ENCODE data around the gene CTSV.

DNA sequence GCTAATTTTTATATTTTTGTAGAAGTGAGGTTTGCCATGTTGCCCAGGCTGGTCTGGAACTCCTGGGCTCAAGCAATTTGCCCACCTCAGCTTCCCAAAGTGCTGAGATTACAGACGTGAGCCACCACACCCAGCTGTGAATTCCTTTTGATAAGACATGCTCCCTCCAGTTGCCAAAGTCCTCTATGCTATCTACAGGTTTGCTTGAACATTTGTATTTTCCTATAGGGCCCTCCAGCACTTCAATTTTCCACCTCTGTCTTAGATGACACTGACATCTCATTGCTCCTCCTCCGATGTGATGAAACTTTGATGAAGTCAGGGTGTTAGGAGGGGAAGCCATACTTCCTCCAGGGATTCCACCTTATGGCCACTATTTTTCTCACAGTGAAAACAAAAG, 25.2 kb upstream of the CTSV start:
- no peak for TF ChIP-seq POLR2AphosphoS5 (IDR thresholded peaks at IDR 0.05; ENCODE audit: low read depth)
- TF ChIP-seq, protein P1, sequence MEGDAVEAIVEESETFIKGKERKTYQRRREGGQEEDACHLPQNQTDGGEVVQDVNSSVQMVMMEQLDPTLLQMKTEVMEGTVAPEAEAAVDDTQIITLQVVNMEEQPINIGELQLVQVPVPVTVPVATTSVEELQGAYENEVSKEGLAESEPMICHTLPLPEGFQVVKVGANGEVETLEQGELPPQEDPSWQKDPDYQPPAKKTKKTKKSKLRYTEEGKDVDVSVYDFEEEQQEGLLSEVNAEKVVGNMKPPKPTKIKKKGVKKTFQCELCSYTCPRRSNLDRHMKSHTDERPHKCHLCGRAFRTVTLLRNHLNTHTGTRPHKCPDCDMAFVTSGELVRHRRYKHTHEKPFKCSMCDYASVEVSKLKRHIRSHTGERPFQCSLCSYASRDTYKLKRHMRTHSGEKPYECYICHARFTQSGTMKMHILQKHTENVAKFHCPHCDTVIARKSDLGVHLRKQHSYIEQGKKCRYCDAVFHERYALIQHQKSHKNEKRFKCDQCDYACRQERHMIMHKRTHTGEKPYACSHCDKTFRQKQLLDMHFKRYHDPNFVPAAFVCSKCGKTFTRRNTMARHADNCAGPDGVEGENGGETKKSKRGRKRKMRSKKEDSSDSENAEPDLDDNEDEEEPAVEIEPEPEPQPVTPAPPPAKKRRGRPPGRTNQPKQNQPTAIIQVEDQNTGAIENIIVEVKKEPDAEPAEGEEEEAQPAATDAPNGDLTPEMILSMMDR (IDR thresholded peaks at IDR 0.05; ENCODE audit: insufficient read depth, low read length): no peak
- TF ChIP-seq, protein P2, sequence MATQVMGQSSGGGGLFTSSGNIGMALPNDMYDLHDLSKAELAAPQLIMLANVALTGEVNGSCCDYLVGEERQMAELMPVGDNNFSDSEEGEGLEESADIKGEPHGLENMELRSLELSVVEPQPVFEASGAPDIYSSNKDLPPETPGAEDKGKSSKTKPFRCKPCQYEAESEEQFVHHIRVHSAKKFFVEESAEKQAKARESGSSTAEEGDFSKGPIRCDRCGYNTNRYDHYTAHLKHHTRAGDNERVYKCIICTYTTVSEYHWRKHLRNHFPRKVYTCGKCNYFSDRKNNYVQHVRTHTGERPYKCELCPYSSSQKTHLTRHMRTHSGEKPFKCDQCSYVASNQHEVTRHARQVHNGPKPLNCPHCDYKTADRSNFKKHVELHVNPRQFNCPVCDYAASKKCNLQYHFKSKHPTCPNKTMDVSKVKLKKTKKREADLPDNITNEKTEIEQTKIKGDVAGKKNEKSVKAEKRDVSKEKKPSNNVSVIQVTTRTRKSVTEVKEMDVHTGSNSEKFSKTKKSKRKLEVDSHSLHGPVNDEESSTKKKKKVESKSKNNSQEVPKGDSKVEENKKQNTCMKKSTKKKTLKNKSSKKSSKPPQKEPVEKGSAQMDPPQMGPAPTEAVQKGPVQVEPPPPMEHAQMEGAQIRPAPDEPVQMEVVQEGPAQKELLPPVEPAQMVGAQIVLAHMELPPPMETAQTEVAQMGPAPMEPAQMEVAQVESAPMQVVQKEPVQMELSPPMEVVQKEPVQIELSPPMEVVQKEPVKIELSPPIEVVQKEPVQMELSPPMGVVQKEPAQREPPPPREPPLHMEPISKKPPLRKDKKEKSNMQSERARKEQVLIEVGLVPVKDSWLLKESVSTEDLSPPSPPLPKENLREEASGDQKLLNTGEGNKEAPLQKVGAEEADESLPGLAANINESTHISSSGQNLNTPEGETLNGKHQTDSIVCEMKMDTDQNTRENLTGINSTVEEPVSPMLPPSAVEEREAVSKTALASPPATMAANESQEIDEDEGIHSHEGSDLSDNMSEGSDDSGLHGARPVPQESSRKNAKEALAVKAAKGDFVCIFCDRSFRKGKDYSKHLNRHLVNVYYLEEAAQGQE (IDR thresholded peaks at IDR 0.05; ENCODE audit: insufficient replicate concordance, low read depth): no peak
- TF ChIP-seq GABPA (IDR thresholded peaks at IDR 0.05; ENCODE audit: low read depth): no peak
- no peak for TF ChIP-seq SPI1 (IDR thresholded peaks at IDR 0.05; ENCODE audit: borderline replicate concordance, low read depth)

All from HL-60 (cell line).